Thoracic aorta (tissue), 2 donors: Measurements from ENCODE around the gene HYAL4. TPM values are rescaled to one million over a fixed set of nuclear protein-coding genes. Genes with fewer than 3 reads are reported as not detected.
"Not testable (repeated sequence)": the region's sequence is repeated elsewhere in the genome, so short reads cannot be mapped to it uniquely, and the experiment has no call there.

Experiments
- ATAC-seq: fragments of 150-250 bp; one replicate; pipeline ENCODE4 v1.8.0; 2017; ENCODE audit warnings: low read depth; ENCODE audit not compliant: insufficient number of reproducible peaks, low FRiP score
- DNase-seq: peaks from one replicate; pipeline ENCODE4 v3.0.0-alpha.2; 2020; ENCODE audit warnings: low spot score
- H3K27ac ChIP-seq, 2 donors: fragments of 200-600 bp; sonication (generic); 1 replicate in 1 of 2; 2 replicates in 1 of 2; pipeline ENCODE4 v1.5.1; 2016; ENCODE audit warnings: mild to moderate bottlenecking in 2 of 2, moderate library complexity in 2 of 2
- H3K27me3 ChIP-seq: fragments of 200-600 bp; sonication (generic); replicated peaks from 2 replicates; pipeline ENCODE4 v1.6.0; 2016; ENCODE audit warnings: mild to moderate bottlenecking; ENCODE audit not compliant: insufficient read depth
- H3K36me3 ChIP-seq: fragments of 200-600 bp; sonication (generic); one replicate; pipeline ENCODE4 v1.5.1; 2016
- H3K4me1 ChIP-seq, 2 donors: fragments of 200-600 bp; sonication (generic); 1 replicate in 1 of 2; 2 replicates in 1 of 2; pipeline versions ENCODE4 v1.5.1 to v1.6.0; 2016; ENCODE audit warnings: low read depth in 2 of 2, mild to moderate bottlenecking in 1 of 2; ENCODE audit not compliant: control insufficient read depth in 1 of 2
- H3K4me3 ChIP-seq: fragments of 200-600 bp; sonication (generic); 2 replicates; pipeline ENCODE4 v1.5.1; 2016; ENCODE audit warnings: mild to moderate bottlenecking
- H3K9me3 ChIP-seq: fragments of 200-600 bp; sonication (generic); 2 replicates; pipeline ENCODE4 v1.5.1; 2016
- total RNA-seq, 2 donors: library from RNA; depleted of rRNA; stranded (reverse); fragments of >200 nt; gene quantifications; one replicate each; pipeline versions ENCODE4 v1.1.0 to v1.2.3, GENCODE V29; 2016
- TF ChIP-seq, protein P1 (sequence below): fragments of 200-600 bp; sonication (generic); IDR thresholded peaks from one replicate; pipeline ENCODE4 v1.5.1; 2019; ENCODE audit warnings: antibody characterized with exemption

Gene HYAL4
- total RNA-seq, 2 donors from 2014 or later = not detected

GRCh38 chr7:123816916-123817315 lies 28.1 kb upstream of the HYAL4 start:
- ATAC-seq = no peak
- Histone ChIP-seq H3K36me3 (no peaks in the 10 kb centered on the region), H3K9me3 (no peaks in the 10 kb centered on the region)

DNA sequence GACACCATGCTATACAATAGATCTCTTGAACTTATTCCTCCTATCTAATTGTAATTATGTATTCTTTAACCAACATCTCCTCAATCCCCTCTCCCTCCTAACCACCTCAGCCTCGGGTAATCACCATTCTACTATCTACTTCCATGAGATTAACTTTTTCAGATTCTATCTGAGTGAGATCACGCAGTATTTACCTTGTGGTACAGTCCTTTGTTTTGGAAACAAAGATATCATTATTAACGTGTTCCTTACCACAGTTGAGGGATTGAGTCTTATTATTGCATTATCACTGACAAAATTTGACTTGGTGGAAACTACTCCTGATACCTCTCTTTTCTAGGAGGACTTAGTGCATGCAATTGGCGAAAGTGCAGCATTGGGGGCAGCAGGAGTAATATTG lies 26.0 kb upstream of the HYAL4 start:
- DNase-seq = no peak
- H3K4me3 ChIP-seq = no peak overlapping the region
- H3K36me3 ChIP-seq = no peaks in the 10 kb centered on the region
- H3K27ac ChIP-seq = no peak overlapping the region
- no peaks in the 10 kb centered on the region for H3K9me3 ChIP-seq
- H3K27me3 ChIP-seq = no peaks in the 10 kb centered on the region
- ATAC-seq = no peak
- TF ChIP-seq, protein P1, sequence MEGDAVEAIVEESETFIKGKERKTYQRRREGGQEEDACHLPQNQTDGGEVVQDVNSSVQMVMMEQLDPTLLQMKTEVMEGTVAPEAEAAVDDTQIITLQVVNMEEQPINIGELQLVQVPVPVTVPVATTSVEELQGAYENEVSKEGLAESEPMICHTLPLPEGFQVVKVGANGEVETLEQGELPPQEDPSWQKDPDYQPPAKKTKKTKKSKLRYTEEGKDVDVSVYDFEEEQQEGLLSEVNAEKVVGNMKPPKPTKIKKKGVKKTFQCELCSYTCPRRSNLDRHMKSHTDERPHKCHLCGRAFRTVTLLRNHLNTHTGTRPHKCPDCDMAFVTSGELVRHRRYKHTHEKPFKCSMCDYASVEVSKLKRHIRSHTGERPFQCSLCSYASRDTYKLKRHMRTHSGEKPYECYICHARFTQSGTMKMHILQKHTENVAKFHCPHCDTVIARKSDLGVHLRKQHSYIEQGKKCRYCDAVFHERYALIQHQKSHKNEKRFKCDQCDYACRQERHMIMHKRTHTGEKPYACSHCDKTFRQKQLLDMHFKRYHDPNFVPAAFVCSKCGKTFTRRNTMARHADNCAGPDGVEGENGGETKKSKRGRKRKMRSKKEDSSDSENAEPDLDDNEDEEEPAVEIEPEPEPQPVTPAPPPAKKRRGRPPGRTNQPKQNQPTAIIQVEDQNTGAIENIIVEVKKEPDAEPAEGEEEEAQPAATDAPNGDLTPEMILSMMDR = no peak
- no peaks in the 10 kb centered on the region for H3K4me1 ChIP-seq

More at GRCh38 chr7:123816916-123817315, 28.1 kb upstream of the HYAL4 start:
- no peaks in the 10 kb centered on the region for H3K27me3 ChIP-seq
- H3K4me3 ChIP-seq = no peak overlapping the region
- no peaks in the 10 kb centered on the region for H3K4me1 ChIP-seq
- no peak overlapping the region for H3K27ac ChIP-seq
- TF ChIP-seq, protein P1 = no peak
- DNase-seq = no peak

DNA sequence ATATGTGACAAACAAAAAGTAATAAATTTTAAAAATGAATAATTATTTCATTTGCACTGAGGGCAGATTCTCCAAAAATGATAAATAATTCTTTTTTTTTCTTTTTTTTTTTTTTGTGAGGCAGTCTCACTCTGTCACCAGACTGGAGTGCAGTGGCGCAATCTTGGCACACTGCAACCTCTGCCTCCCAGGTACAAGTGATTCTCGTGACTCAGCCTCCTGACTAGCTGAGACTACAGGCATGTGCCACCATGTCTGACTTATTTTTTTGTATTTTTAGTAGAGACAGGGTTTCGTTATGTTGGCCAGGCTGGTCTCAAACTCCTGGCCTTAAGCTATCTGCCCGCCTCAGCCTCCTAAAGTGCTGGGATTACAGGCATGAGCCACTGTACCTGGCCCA lies 25.2 kb upstream of the HYAL4 start:
- H3K9me3 ChIP-seq = not testable (repeated sequence)

DNA sequence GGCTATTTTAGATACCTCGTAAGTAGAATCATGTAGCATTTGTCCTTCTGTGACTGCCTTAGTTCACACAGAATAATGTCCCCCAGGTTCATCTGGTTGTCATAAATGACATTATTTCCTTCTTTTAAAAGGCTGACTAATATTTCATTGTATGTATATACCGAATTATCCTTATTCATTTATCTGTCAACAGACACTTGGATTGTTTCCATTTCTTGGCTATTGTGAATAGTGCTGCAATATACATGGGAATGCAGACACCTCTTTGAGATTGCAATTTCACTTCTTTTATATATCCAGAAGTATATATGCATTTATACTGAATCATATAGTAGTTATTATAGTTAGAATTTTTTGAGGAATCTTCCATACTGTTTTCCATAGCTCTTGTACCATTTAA lies 24.1 kb upstream of the HYAL4 start:
- no peak overlapping the region for H3K4me3 ChIP-seq
- ATAC-seq (no peak), DNase-seq (no peak)
- TF ChIP-seq, protein P1 = no peak
- H3K27me3 ChIP-seq = no peaks in the 10 kb centered on the region
- H3K36me3 ChIP-seq = no peaks in the 10 kb centered on the region
- no peaks in the 10 kb centered on the region for H3K9me3 ChIP-seq
- no peaks in the 10 kb centered on the region for H3K4me1 ChIP-seq
- H3K27ac ChIP-seq = no peak overlapping the region

More for the DNA sequence above, 25.2 kb upstream of the HYAL4 start:
- not testable (repeated sequence) for H3K27ac ChIP-seq, H3K4me1 ChIP-seq, H3K4me3 ChIP-seq, H3K36me3 ChIP-seq, H3K27me3 ChIP-seq, DNase-seq, ATAC-seq

- TF ChIP-seq, protein P1 = no peak
- no peaks in the 10 kb centered on the region for H3K36me3 ChIP-seq
- no peaks in the 10 kb centered on the region for H3K4me1 ChIP-seq
- ATAC-seq (no peak), DNase-seq (no peak)
- H3K27me3 ChIP-seq = no peaks in the 10 kb centered on the region
- no peak overlapping the region for H3K27ac ChIP-seq
- no peaks in the 10 kb centered on the region for H3K9me3 ChIP-seq
- H3K4me3 ChIP-seq = no peak overlapping the region
Measured at GRCh38 chr7:123821320-123821719, 23.6 kb upstream of the HYAL4 start.
